Embryonic facial prominence (tissue), 1 donor: ENCODE data around the gene TRAF7.
A peak's percentile ranks its signal among the peaks of the same experiment; 100 is the strongest.
"Not testable (repeated sequence)": the region's sequence is repeated elsewhere in the genome, so short reads cannot be mapped to it uniquely, and the experiment has no call there.

Source experiments
- DNase-seq: peaks from one replicate; pipeline ENCODE4 v3.0.0-alpha.2; 2016; ENCODE audit errors: extremely low spot score

Gene TRAF7

GRCh38 chr16:2199621-2200139 is 44.1 kb downstream of the TRAF7 start:
- DNase-seq: no peak

GRCh38 chr16:2200313-2200712 is 44.7 kb downstream of the TRAF7 start:
- DNase-seq: no peak

GRCh38 chr16:2203119-2203688 is 47.6 kb downstream of the TRAF7 start:
- DNase-seq: not testable (repeated sequence)

GRCh38 chr16:2204416-2205103 is 49.0 kb downstream of the TRAF7 start:
- no peak for DNase-seq

GRCh38 chr16:2205104-2205966 is 49.8 kb downstream of the TRAF7 start, which contains the start of gene MLST8:
Gene MLST8, plus strand, starts transcription at chr16:2205454. Its CDS starts 632 bp downstream, at chr16:2206086.
- peak; percentile 55 for DNase-seq

- no peak for DNase-seq
Measured at GRCh38 chr16:2205967-2206313, 50.4 kb downstream of the TRAF7 start.

GRCh38 chr16:2206420-2206779 is 50.8 kb downstream of the TRAF7 start:
- no peak for DNase-seq

GRCh38 chr16:2206780-2207433 is 51.3 kb downstream of the TRAF7 start:
- no peak for DNase-seq

GRCh38 chr16:2207872-2208271 is 52.3 kb downstream of the TRAF7 start:
- no peak for DNase-seq

GRCh38 chr16:2208308-2208707 is 52.7 kb downstream of the TRAF7 start:
- no peak for DNase-seq

- DNase-seq: no peak
Measured at GRCh38 chr16:2208772-2209171, 53.2 kb downstream of the TRAF7 start.

- DNase-seq: no peak
Measured at GRCh38 chr16:2209258-2210008, 53.9 kb downstream of the TRAF7 start.

- DNase-seq: no peak
Measured at GRCh38 chr16:2210009-2210332, 54.4 kb downstream of the TRAF7 start.

GRCh38 chr16:2210386-2211365 is 55.1 kb downstream of the TRAF7 start, which contains the start of gene BRICD5:
Gene BRICD5, minus strand, starts transcription at chr16:2210863. Its CDS starts 30 bp downstream, at chr16:2210833.
- no peak for DNase-seq

- no peak for DNase-seq
Measured at GRCh38 chr16:2211923-2212347, 56.4 kb downstream of the TRAF7 start.

- DNase-seq: peak; percentile 5
Measured at GRCh38 chr16:2212362-2213324, 57.1 kb downstream of the TRAF7 start.

- no peak for DNase-seq
Measured at GRCh38 chr16:2213817-2214718, 58.5 kb downstream of the TRAF7 start.

GRCh38 chr16:2214719-2214968 is 59.1 kb downstream of the TRAF7 start, which contains the start of gene PGP:
Gene PGP, minus strand, starts transcription at chr16:2214840. Its CDS starts 63 bp downstream, at chr16:2214777.
- DNase-seq: no peak
